ENCODE results near the gene PRAC1.
"Not testable (repeated sequence)": the region's sequence is repeated elsewhere in the genome, so short reads cannot be mapped to it uniquely, and the experiment has no call there.

Gene PRAC1

GRCh38 chr17:48718761-48719641, 3.3 kb downstream of the PRAC1 start:
- no peak for TF ChIP-seq CTCF (IDR thresholded peaks at IDR 0.05; ENCODE audit: low read depth, low read length)
- DNase-seq (ENCODE audit: extremely low read depth, low read depth): no peak

GRCh38 chr17:48718227-48718760, 4.0 kb downstream of the PRAC1 start:
- TF ChIP-seq CTCF (IDR thresholded peaks at IDR 0.05; ENCODE audit: low read depth, low read length): no peak

GRCh38 chr17:48717367-48718226, 4.7 kb downstream of the PRAC1 start:
- no peak for DNase-seq (ENCODE audit: extremely low read depth, low read depth)
- TF ChIP-seq CTCF (IDR thresholded peaks at IDR 0.05; ENCODE audit: low read depth, low read length): no peak

More at GRCh38 chr17:48718227-48718760, 4.0 kb downstream of the PRAC1 start:
- no peak for DNase-seq (ENCODE audit: extremely low read depth, low read depth)

- DNase-seq (ENCODE audit: extremely low read depth, low read depth): not testable (repeated sequence)
Observed at GRCh38 chr17:48716549-48716948, 5.8 kb downstream of the PRAC1 start.

GRCh38 chr17:48715496-48716399, 6.6 kb downstream of the PRAC1 start:
- no peak for TF ChIP-seq CTCF (IDR thresholded peaks at IDR 0.05; ENCODE audit: low read depth, low read length)
- no peak for DNase-seq (ENCODE audit: extremely low read depth, low read depth)

- no peak for DNase-seq (ENCODE audit: extremely low read depth, low read depth)
- no peak for TF ChIP-seq CTCF (IDR thresholded peaks at IDR 0.05; ENCODE audit: low read depth, low read length)
Observed at GRCh38 chr17:48711128-48711527, 11.2 kb downstream of the PRAC1 start.

All from AG09319 (cell line).